ENCODE data around the gene GTF2H2.
"Not testable (repeated sequence)": the region's sequence is repeated elsewhere in the genome, so short reads cannot be mapped to it uniquely, and the experiment has no call there.

Gene GTF2H2

DNA sequence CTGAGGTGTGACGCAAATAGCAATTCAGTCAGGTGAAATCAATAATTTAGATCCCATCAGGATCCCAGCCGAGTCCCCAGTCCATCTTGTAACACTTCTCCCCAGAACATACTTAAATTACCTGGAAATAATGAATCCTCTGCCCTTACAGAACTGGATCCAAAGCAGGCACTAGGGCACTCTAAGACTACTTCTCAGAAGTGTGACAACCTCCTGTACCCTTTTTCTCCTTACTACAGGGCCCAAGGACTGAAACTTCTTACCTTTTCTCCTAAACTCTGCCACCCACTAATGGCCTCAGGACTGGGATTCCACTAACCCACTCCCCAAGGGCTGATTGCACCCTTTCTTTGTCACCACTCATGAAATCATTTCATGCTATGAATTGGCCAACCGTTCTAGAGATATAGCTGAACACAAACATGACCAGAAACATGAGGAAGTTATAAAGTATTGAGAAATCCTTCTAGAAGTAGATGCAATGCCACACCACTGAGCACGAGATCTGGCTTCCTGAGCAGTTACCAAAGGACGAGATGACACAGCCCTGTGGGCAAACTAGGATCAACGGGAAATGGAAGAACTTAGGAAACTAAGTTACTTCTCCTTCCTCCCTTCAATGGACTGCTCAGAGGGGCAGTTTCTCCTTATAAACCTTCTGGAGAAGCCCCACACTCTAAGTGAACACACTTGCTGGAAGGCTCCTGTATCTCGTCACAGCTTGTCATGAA is 36.3 kb downstream of the GTF2H2 start:
- not testable (repeated sequence) for H3K9me3 Mint-ChIP-seq; H3K27me3 Mint-ChIP-seq; H3K4me3 Mint-ChIP-seq; H3K4me1 Mint-ChIP-seq (ENCODE audit: low read depth); H3K27ac Mint-ChIP-seq; DNase-seq
- peaks cover 14% of the 10 kb centered on the region for H3K36me3 Mint-ChIP-seq (ENCODE audit: low read depth)

DNA sequence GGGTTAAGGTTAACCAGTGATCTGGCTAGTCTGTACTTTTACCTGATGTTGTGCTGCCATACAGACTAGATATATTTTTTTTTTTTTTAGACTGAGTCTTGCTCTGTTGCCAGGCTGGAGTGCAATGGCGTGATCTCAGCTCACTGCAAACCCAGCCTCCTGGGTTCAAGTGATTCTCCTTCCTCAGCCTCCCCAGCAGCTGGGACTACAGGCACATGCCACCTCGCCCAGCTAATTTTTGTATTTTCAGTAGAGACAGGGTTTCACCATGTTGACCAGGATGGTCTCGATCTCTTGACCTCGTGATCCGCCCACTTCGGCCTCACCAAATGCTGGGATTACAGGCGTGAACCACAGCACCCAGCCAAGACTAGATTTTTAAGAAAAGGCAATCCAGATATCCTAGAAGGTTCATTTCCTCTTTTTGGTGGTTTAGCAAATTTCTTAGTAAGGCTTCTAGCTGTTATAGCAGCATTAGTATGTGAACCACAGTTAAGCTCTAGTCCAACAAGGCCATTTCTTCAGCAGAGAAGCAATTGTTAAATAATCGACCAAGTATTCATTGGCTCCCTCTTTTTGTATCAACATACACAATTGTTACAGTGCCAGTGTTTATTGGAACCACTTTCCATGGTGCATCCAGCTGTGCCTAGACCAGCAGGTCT is 42.1 kb downstream of the GTF2H2 start, which contains the start of gene NAIP:
TSS of gene NAIP (minus strand) at position 51 of the 665 bp plus-strand sequence. CDS start 12,424 bp downstream, outside the sequence.
- H3K9me3 Mint-ChIP-seq; H3K27me3 Mint-ChIP-seq; DNase-seq; H3K27ac Mint-ChIP-seq; H3K4me1 Mint-ChIP-seq (ENCODE audit: low read depth); H3K36me3 Mint-ChIP-seq (ENCODE audit: low read depth); H3K4me3 Mint-ChIP-seq: not testable (repeated sequence)

GRCh38 chr5:71020643-71021042 is 46.8 kb downstream of the GTF2H2 start:
- not testable (repeated sequence) for H3K9me3 Mint-ChIP-seq; H3K4me1 Mint-ChIP-seq (ENCODE audit: low read depth); H3K27me3 Mint-ChIP-seq; DNase-seq; H3K27ac Mint-ChIP-seq; H3K4me3 Mint-ChIP-seq; H3K36me3 Mint-ChIP-seq (ENCODE audit: low read depth)

- not testable (repeated sequence) for DNase-seq; H3K27ac Mint-ChIP-seq; H3K36me3 Mint-ChIP-seq (ENCODE audit: low read depth); H3K9me3 Mint-ChIP-seq; H3K4me3 Mint-ChIP-seq; H3K4me1 Mint-ChIP-seq (ENCODE audit: low read depth); H3K27me3 Mint-ChIP-seq
Measured at GRCh38 chr5:71018376-71019005, 49.0 kb downstream of the GTF2H2 start.

GRCh38 chr5:71014176-71014575 is 53.3 kb downstream of the GTF2H2 start:
- Mint-ChIP-seq H3K27ac (no peak overlapping the region), H3K4me3 (no peak overlapping the region), H3K27me3 (no peaks in the 10 kb centered on the region), H3K9me3 (no peaks in the 10 kb centered on the region), H3K36me3 (ENCODE audit: low read depth) (no peaks in the 10 kb centered on the region), H3K4me1 (ENCODE audit: low read depth) (no peaks in the 10 kb centered on the region)
- DNase-seq = no peak

GRCh38 chr5:71013575-71013974 is 53.9 kb downstream of the GTF2H2 start:
- no peak overlapping the region for H3K27ac Mint-ChIP-seq
- no peak for DNase-seq
- no peaks in the 10 kb centered on the region for H3K36me3 Mint-ChIP-seq (ENCODE audit: low read depth)
- H3K4me3 Mint-ChIP-seq = no peak overlapping the region
- no peaks in the 10 kb centered on the region for H3K9me3 Mint-ChIP-seq
- no peaks in the 10 kb centered on the region for H3K4me1 Mint-ChIP-seq (ENCODE audit: low read depth)
- no peaks in the 10 kb centered on the region for H3K27me3 Mint-ChIP-seq

- no peaks in the 10 kb centered on the region for H3K27me3 Mint-ChIP-seq
- no peak overlapping the region for H3K4me3 Mint-ChIP-seq
- no peak overlapping the region for H3K27ac Mint-ChIP-seq
- H3K4me1 Mint-ChIP-seq (ENCODE audit: low read depth) = no peaks in the 10 kb centered on the region
- no peak for DNase-seq
- no peaks in the 10 kb centered on the region for H3K36me3 Mint-ChIP-seq (ENCODE audit: low read depth)
- H3K9me3 Mint-ChIP-seq = no peaks in the 10 kb centered on the region
Measured at GRCh38 chr5:71011194-71011792, 56.2 kb downstream of the GTF2H2 start.

DNA sequence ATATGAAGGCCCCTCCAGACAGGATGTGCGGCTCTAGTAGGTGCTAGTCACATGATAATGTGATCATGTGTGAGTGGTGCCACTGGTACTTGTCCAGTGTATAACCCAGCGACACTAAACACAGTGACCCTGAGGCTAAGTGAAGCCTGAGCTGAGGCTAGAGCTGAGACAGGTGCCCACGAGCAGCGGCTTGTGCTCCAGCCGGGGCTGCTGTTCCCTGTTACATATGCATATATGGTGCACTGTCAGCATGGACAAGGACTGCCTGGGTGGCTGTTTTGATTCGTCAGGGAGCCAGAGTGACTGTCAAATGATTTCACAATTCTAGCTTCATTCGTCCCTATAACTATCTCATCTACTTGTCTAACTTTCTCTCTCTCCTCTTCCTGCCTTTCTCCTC is 60.5 kb downstream of the GTF2H2 start:
- H3K9me3 Mint-ChIP-seq; H3K27me3 Mint-ChIP-seq; H3K36me3 Mint-ChIP-seq (ENCODE audit: low read depth); DNase-seq; H3K4me1 Mint-ChIP-seq (ENCODE audit: low read depth); H3K27ac Mint-ChIP-seq; H3K4me3 Mint-ChIP-seq: not testable (repeated sequence)

All from activated T-cell treated with anti-CD3 and anti-CD28 coated beads, Interleukin-2, amount 50 U/mL, for 24 hours (primary cell).